A549 (cell line): Measurements from ENCODE around the gene TJP2.

Experiments
- CHD2 ChIP-seq: fragments of 150-350 bp; IDR thresholded peaks from 2 replicates; pipeline ENCODE4 v1.6.1; 2014; ENCODE audit warnings: low read length; ENCODE audit not compliant: partially characterized antibody
- EHF ChIP-seq: fragments of 250-450 bp; sonication (Bioruptor Pico); IDR thresholded peaks from 2 replicates; pipeline ENCODE4 v1.5.0; 2020; ENCODE audit warnings: mild to moderate bottlenecking
- EHMT2 ChIP-seq: fragments of 200-600 bp; sonication (generic); IDR thresholded peaks from 2 replicates; pipeline ENCODE4 v1.6.1; 2016; ENCODE audit warnings: antibody characterized with exemption, low read depth, mild to moderate bottlenecking, moderate library complexity
- EP300 ChIP-seq, 2 experiments: fragments of >200 bp; sonication (Bioruptor Twin); formaldehyde crosslinking; IDR thresholded peaks; 2 replicates in 1 of 2; 3 replicates in 1 of 2; pipeline ENCODE4 v1.6.1; 2016 to 2017
- FOSL2 ChIP-seq, 2 experiments: fragments of 450-650 bp in 1 of 2; fragments of >200 bp in 1 of 2; sonication (Bioruptor Twin) in 1 of 2; formaldehyde crosslinking; IDR thresholded peaks; 2 replicates each; pipeline versions ENCODE4 v1.5.0 to v1.6.1; 2016 to 2020; ENCODE audit warnings: mild to moderate bottlenecking in 1 of 2, moderate library complexity in 1 of 2
- POLR2A ChIP-seq: IDR thresholded peaks from 2 replicates; pipeline ENCODE4 v1.6.1; 2012; ENCODE audit warnings: mild to moderate bottlenecking, low read length
- RAD21 ChIP-seq, 2 experiments: fragments of >200 bp in 1 of 2; sonication (Bioruptor Twin) in 1 of 2; formaldehyde crosslinking in 1 of 2; IDR thresholded peaks in 1 of 2; conservative IDR thresholded peaks in 1 of 2; 2 replicates in 1 of 2; 3 replicates in 1 of 2; pipeline ENCODE4 v1.6.1; 2012 to 2018; ENCODE audit warnings: inconsistent platforms in 1 of 2
- REST ChIP-seq: fragments of 200-600 bp; sonication (generic); IDR thresholded peaks from 2 replicates; pipeline ENCODE4 v1.6.1; 2016; ENCODE audit warnings: antibody characterized with exemption, mild to moderate bottlenecking, moderate library complexity
- RFX5 ChIP-seq: fragments of 450-650 bp; IDR thresholded peaks from 2 replicates; pipeline ENCODE4 v1.7.1; 2014; ENCODE audit warnings: antibody characterized with exemption, mild to moderate bottlenecking, moderate library complexity
- TP53 ChIP-seq: fragments of 250-450 bp; sonication (Bioruptor Pico); IDR thresholded peaks from 2 replicates; pipeline ENCODE4 v1.5.0; 2021; ENCODE audit warnings: mild to moderate bottlenecking, moderate library complexity
- TF ChIP-seq, protein P1 (sequence below): fragments of >200 bp; sonication (Bioruptor Twin); formaldehyde crosslinking; IDR thresholded peaks from 3 replicates; pipeline ENCODE4 v1.5.1; 2016
- TF ChIP-seq, protein P2 (sequence below): IDR thresholded peaks from 2 replicates; pipeline ENCODE4 v1.6.1; 2012

GRCh38 chr9:69293156-69293555 is 119.1 kb downstream of the TJP2 start:
- TF ChIP-seq, protein P1, sequence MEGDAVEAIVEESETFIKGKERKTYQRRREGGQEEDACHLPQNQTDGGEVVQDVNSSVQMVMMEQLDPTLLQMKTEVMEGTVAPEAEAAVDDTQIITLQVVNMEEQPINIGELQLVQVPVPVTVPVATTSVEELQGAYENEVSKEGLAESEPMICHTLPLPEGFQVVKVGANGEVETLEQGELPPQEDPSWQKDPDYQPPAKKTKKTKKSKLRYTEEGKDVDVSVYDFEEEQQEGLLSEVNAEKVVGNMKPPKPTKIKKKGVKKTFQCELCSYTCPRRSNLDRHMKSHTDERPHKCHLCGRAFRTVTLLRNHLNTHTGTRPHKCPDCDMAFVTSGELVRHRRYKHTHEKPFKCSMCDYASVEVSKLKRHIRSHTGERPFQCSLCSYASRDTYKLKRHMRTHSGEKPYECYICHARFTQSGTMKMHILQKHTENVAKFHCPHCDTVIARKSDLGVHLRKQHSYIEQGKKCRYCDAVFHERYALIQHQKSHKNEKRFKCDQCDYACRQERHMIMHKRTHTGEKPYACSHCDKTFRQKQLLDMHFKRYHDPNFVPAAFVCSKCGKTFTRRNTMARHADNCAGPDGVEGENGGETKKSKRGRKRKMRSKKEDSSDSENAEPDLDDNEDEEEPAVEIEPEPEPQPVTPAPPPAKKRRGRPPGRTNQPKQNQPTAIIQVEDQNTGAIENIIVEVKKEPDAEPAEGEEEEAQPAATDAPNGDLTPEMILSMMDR: no peak
- TF ChIP-seq, protein P2, sequence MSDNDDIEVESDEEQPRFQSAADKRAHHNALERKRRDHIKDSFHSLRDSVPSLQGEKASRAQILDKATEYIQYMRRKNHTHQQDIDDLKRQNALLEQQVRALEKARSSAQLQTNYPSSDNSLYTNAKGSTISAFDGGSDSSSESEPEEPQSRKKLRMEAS: no peak
- TF ChIP-seq CHD2 (no peak), POLR2A (no peak), RAD21 (conservative IDR thresholded peaks at IDR 0.05 in 1 of 2, IDR thresholded peaks at IDR 0.05 in 1 of 2) (no peak), EHF (no peak), FOSL2 (IDR thresholded peaks at IDR 0.05) (no peak), FOSL2 (CRISPR knock-in tag; IDR thresholded peaks at IDR 0.05) (no peak), EP300 (IDR thresholded peaks at IDR 0.05) (no peak), REST (no peak), TP53 (CRISPR knock-in tag) (no peak), RFX5 (no peak), EHMT2 (no peak)
